IPS-15b (cell line): ENCODE measurements around the gene SMYD3.

Source experiments
- H3K27me3 ChIP-seq: one replicate; pipeline ENCODE4 v1.6.1; 2013; ENCODE audit warnings: low read length; ENCODE audit not compliant: control insufficient read depth, insufficient read depth
- H3K36me3 ChIP-seq: one replicate; pipeline ENCODE4 v1.6.1; 2013; ENCODE audit warnings: low read length; ENCODE audit not compliant: control insufficient read depth, insufficient read depth
- H3K4me1 ChIP-seq: one replicate; pipeline ENCODE4 v1.6.1; 2013; ENCODE audit warnings: mild to moderate bottlenecking, low read length; ENCODE audit not compliant: control insufficient read depth, insufficient read depth
- H3K4me3 ChIP-seq: one replicate; pipeline ENCODE4 v1.5.1; 2013; ENCODE audit warnings: low read depth, low read length
- H3K9ac ChIP-seq: one replicate; pipeline ENCODE4 v1.6.1; 2013; ENCODE audit warnings: low read depth, mild to moderate bottlenecking, low read length
- H3K9me3 ChIP-seq: one replicate; pipeline ENCODE4 v1.6.1; 2013; ENCODE audit warnings: mild to moderate bottlenecking, low read length; ENCODE audit not compliant: control insufficient read depth, insufficient read depth

Gene SMYD3

GRCh38 chr1:246213036-246213435, 294.0 kb downstream of the SMYD3 start:
- H3K27me3 ChIP-seq = no peaks in the 10 kb centered on the region
- H3K36me3 ChIP-seq = no peaks in the 10 kb centered on the region
- H3K9ac ChIP-seq = no peak overlapping the region
- peaks cover 4% of the 10 kb centered on the region for H3K4me1 ChIP-seq
- H3K4me3 ChIP-seq = no peak overlapping the region
- H3K9me3 ChIP-seq = no peaks in the 10 kb centered on the region

GRCh38 chr1:246212013-246212412, 295.1 kb downstream of the SMYD3 start:
- Histone ChIP-seq H3K27me3 (no peaks in the 10 kb centered on the region), H3K36me3 (no peaks in the 10 kb centered on the region), H3K9ac (no peak overlapping the region), H3K4me1 (peaks cover 4% of the 10 kb centered on the region), H3K9me3 (no peaks in the 10 kb centered on the region), H3K4me3 (no peak overlapping the region)

GRCh38 chr1:246210756-246211155, 296.3 kb downstream of the SMYD3 start:
- H3K4me3 ChIP-seq = no peak overlapping the region
- no peaks in the 10 kb centered on the region for H3K9me3 ChIP-seq
- H3K9ac ChIP-seq = no peak overlapping the region

GRCh38 chr1:246208105-246208504, 299.0 kb downstream of the SMYD3 start:
- H3K9ac ChIP-seq = no peak overlapping the region
- no peaks in the 10 kb centered on the region for H3K9me3 ChIP-seq
- H3K4me1 ChIP-seq = peaks cover 4% of the 10 kb centered on the region
- H3K36me3 ChIP-seq = no peaks in the 10 kb centered on the region
- no peaks in the 10 kb centered on the region for H3K27me3 ChIP-seq
- no peak overlapping the region for H3K4me3 ChIP-seq

More at GRCh38 chr1:246210756-246211155, 296.3 kb downstream of the SMYD3 start:
- H3K36me3 ChIP-seq = no peaks in the 10 kb centered on the region
- no peaks in the 10 kb centered on the region for H3K27me3 ChIP-seq
- H3K4me1 ChIP-seq = peaks cover 4% of the 10 kb centered on the region

- Histone ChIP-seq H3K27me3 (no peaks in the 10 kb centered on the region), H3K4me3 (no peak overlapping the region), H3K9ac (no peak overlapping the region), H3K36me3 (no peaks in the 10 kb centered on the region), H3K9me3 (no peaks in the 10 kb centered on the region), H3K4me1 (no peaks in the 10 kb centered on the region)
Measured at GRCh38 chr1:246203180-246203579, 303.9 kb downstream of the SMYD3 start.

- no peaks in the 10 kb centered on the region for H3K27me3 ChIP-seq
- H3K4me3 ChIP-seq = no peak overlapping the region
- H3K36me3 ChIP-seq = no peaks in the 10 kb centered on the region
- H3K9ac ChIP-seq = no peak overlapping the region
- no peaks in the 10 kb centered on the region for H3K4me1 ChIP-seq
- H3K9me3 ChIP-seq = no peaks in the 10 kb centered on the region
Measured at GRCh38 chr1:246200738-246201137, 306.3 kb downstream of the SMYD3 start.

- Histone ChIP-seq H3K9me3 (no peaks in the 10 kb centered on the region), H3K9ac (no peak overlapping the region), H3K4me1 (no peaks in the 10 kb centered on the region), H3K27me3 (no peaks in the 10 kb centered on the region), H3K4me3 (no peak overlapping the region), H3K36me3 (no peaks in the 10 kb centered on the region)
Measured at GRCh38 chr1:246200225-246200624, 306.9 kb downstream of the SMYD3 start.

- no peaks in the 10 kb centered on the region for H3K4me1 ChIP-seq
- no peaks in the 10 kb centered on the region for H3K27me3 ChIP-seq
- no peak overlapping the region for H3K9ac ChIP-seq
- H3K4me3 ChIP-seq = no peak overlapping the region
- H3K36me3 ChIP-seq = no peaks in the 10 kb centered on the region
- no peaks in the 10 kb centered on the region for H3K9me3 ChIP-seq
Measured at GRCh38 chr1:246199086-246199645, 307.9 kb downstream of the SMYD3 start.

GRCh38 chr1:246198115-246198816, 308.8 kb downstream of the SMYD3 start:
- Histone ChIP-seq H3K9ac (no peak overlapping the region), H3K4me3 (no peak overlapping the region), H3K4me1 (no peaks in the 10 kb centered on the region), H3K36me3 (no peaks in the 10 kb centered on the region), H3K9me3 (no peaks in the 10 kb centered on the region), H3K27me3 (no peaks in the 10 kb centered on the region)

GRCh38 chr1:246197076-246197475, 310.0 kb downstream of the SMYD3 start:
- Histone ChIP-seq H3K27me3 (no peaks in the 10 kb centered on the region), H3K36me3 (no peaks in the 10 kb centered on the region), H3K9me3 (no peaks in the 10 kb centered on the region), H3K9ac (no peak overlapping the region), H3K4me1 (no peaks in the 10 kb centered on the region), H3K4me3 (no peak overlapping the region)

- Histone ChIP-seq H3K9me3 (no peaks in the 10 kb centered on the region), H3K27me3 (no peaks in the 10 kb centered on the region), H3K4me3 (no peak overlapping the region), H3K9ac (no peak overlapping the region), H3K4me1 (no peaks in the 10 kb centered on the region), H3K36me3 (no peaks in the 10 kb centered on the region)
Measured at GRCh38 chr1:246195296-246195695, 311.8 kb downstream of the SMYD3 start.

GRCh38 chr1:246193537-246193936, 313.5 kb downstream of the SMYD3 start:
- Histone ChIP-seq H3K4me3 (no peak overlapping the region), H3K36me3 (no peaks in the 10 kb centered on the region), H3K9ac (no peak overlapping the region), H3K9me3 (no peaks in the 10 kb centered on the region), H3K27me3 (no peaks in the 10 kb centered on the region), H3K4me1 (no peaks in the 10 kb centered on the region)
